PC-3 (cell line): ENCODE results near the gene PLCL2.

Experiments used
- EZH2 ChIP-seq: fragments of 300-600 bp; sonication (generic); IDR thresholded peaks from one replicate; pipeline ENCODE4 v1.6.1; 2017; ENCODE audit warnings: antibody characterized with exemption, mild to moderate bottlenecking, low read length; ENCODE audit not compliant: unreplicated experiment
- TF ChIP-seq, protein P1 (sequence below): fragments of 300-600 bp; sonication (generic); conservative IDR thresholded peaks from 2 replicates; pipeline ENCODE4 v1.5.1; 2017; ENCODE audit warnings: antibody characterized with exemption, low read depth, mild to moderate bottlenecking, low read length

GRCh38 chr3:17035966-17036365 is 151.2 kb downstream of the PLCL2 start:
- TF ChIP-seq, protein P1, sequence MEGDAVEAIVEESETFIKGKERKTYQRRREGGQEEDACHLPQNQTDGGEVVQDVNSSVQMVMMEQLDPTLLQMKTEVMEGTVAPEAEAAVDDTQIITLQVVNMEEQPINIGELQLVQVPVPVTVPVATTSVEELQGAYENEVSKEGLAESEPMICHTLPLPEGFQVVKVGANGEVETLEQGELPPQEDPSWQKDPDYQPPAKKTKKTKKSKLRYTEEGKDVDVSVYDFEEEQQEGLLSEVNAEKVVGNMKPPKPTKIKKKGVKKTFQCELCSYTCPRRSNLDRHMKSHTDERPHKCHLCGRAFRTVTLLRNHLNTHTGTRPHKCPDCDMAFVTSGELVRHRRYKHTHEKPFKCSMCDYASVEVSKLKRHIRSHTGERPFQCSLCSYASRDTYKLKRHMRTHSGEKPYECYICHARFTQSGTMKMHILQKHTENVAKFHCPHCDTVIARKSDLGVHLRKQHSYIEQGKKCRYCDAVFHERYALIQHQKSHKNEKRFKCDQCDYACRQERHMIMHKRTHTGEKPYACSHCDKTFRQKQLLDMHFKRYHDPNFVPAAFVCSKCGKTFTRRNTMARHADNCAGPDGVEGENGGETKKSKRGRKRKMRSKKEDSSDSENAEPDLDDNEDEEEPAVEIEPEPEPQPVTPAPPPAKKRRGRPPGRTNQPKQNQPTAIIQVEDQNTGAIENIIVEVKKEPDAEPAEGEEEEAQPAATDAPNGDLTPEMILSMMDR = no peak
- TF ChIP-seq EZH2 = no peak
